Cerebellar nuclear complex (tissue), 1 donor: Measurements from ENCODE around the gene KIF26A.

Experiments
- DNase-seq, 2 experiments: peaks; one replicate each; lab custom pipeline; 2025; lab: John Stamatoyannopoulos, UW

KIF26A gene

DNA sequence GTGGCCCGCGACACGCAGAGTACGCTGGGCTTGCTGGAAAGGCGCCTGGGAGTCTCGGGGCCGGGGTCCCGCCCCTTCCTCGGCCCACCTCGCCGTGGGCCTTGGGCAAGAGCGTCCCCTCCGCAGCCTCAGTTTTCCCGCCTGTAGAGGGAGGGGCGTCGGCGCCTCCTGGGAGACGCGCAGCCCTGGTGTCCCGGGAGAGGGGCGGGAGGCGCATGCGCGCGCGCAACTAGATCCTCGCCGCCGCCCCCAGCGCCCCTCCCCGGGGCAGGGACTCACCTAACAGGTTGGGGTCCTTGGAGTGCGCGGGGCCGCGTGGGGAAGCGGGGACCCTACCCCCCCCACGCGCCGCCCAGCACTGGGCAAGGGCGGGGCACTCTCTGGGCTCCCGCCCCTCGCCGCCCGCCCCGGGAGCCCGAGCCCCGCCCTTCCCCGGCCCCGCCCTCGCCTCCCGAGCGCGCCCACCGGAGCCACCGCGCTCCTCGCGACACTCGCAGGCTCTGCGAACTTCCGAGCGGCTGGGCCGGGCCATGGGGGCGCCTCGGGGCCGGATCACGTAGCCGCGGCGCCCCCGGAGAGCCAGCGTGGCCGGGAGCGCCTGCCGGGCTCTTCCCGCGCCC is at the start of gene KIF26A:
Gene KIF26A (plus strand): TSS at position 490 of the 620 bp plus-strand sequence. CDS start 136 bp downstream, outside the sequence.
- no peak for DNase-seq

DNA sequence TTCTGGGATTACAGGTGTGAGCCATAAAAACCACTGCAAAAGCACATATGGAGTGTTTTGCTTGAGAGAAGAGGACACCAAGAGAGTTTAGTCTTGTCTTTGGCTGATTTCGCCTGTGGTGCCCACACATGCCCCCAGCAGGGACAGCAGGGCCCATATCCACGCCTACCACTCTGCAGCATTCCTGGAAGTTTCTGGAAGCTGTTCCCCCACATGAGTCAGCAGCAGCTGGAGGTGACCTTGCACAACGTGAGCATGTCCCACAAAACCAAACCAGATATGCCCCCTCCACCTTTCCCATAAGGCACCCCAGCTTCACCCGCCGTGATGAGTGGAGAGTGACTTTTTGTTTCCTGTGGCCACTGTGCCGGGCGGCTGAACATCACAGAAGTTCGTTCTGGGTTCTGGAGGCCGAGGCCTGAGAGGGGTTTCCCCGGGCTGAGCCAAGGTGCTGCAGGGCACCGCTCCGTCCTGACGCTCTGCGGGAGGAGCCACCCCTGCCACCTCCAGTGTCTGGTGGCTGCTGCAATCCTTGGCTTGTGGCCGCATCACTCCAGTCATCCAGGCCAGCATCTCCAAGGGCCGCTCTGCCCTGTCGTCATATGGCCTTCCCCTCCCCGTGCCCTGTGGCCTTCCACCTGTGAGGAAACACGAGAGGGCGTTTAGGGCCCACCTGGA is 48.2 kb upstream of the KIF26A start:
- no peak for DNase-seq

DNA sequence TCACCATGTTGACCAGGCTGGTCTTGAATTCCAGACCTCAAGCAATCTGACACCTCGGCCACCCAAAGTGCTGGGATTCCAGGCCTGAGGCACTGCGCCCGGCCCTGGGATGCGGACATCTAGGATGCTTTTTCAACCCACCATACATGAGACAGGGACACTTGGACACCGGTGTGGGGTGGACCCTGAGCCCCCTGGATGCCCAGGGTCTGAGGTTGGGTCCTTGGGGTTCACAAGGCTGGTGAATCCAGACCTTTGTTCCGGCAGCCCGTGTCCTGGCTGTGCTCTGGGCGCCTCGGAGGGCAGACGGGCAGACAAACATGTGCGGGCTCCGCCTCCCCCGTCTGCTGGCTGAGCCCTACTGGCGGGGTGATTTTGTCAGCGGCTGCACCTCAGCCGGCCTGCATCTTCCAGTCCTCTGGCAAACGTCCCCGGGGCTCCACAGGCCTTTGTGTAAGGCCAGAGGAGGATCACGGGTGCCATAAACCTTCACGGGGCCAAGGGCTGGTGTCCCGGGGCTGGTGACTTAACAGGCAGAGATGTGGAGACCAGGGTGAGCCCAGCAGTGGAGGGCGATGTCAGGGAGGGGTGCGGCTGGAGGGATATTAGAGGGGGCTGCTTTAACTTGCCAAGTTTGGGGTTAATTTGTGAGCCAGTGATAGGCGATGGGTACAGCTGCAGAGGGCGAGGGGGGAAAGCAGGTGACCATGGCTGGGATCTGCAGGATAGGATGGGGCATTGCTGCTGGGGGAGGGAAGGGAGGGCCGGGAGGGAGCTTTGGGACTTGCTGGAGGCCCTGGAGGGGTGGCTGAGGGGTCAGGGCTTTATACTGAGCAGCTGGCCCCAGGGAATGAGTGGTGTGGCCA is 47.1 kb upstream of the KIF26A start:
- no peak for DNase-seq

DNA sequence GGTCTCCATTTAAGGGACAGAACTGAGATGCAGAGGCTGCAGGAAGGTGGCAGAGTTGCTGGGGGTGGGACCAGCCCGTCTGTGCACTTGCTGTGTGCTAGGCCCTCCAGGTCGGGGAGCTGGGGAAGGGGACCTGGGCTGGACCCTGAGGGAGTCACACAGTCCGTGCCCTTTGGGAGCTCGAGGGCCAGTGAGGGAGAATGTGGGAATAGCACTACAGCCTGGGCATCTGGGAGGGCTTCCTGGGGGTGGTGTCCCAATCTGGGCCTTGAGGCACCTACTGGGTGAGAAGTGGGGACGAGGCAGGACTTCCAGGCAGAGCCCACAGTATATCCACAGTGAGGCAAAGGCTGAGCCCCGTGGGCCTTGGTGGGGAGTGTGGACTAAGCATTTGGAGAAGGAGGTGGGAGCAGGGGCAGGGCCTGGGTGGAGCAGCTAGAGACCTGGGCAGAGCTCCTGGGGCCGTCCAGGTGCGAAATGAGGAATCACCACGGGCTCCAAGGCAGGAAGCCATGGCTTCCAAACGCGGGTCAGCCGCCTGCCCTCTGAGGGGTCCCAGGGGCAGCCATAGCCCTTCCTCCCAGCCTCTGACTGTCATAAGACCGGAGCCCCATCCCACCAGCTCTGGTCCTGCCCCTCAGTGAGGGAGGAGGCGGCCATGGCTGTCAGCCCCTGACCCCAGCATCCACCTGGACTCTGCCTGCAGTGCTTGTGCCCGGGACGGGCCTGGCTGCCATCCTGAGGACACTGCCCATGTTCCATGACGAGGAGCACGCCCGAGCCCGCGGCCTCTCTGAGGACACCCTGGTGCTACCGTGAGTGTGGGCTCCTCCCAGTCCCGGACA is 46.2 kb upstream of the KIF26A start:
- no peak for DNase-seq

DNA sequence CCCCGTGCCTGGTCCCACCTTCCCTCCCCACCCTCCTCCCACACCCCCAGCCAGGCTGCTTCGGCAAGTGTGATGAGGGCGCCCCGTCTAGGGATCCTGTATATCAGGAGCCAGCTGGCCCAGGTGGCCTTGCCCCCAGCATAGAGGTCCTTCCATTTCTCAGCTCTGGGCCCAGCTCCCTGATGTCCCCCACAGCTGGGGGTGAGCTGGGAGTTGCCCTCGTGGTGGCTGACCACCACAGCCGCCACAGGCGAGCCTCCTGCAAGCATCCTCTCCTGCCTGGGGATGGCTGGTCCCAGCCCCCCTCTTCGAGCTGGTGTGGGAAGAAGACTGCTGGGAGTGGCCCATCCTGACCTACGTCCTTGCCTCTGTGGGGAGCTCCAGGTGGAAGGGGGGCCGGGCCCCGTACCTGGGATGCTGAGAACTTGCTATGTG is 45.4 kb upstream of the KIF26A start:
- DNase-seq = no peak

DNA sequence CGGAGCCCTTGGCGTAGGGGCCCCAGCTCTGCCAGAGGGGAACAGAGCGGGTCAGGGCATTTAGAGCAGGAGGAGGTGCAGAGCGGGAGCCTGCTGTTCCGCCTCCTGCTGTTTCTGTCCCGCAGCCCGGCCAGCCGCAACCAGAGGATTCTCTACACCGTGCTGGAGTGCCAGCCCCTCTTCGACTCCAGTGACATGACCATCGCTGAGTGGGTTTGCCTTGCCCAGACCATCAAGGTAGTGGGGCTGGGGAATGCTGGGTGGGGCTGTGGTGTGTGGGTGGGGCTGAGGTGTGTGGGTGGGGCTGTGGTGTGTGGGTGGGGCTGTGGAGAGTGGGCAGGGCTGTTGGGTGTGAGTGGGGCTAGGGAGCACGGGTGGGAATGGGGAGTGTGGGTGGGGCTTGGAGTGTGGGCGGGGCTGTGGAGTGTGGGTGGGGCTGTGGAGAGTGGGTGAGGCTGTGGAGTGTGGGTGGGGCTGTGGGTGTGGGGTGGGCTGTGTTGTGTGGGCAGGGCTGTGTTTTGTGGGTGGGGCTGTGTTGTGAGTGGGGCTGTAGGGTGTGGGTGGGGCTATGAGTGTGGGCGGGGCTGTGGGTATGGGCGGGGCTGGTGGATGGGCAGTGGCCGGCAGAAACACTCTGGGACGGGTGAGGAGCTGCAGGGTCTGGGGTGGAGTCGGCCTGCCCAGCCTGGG is 44.9 kb upstream of the KIF26A start:
- DNase-seq = no peak

DNA sequence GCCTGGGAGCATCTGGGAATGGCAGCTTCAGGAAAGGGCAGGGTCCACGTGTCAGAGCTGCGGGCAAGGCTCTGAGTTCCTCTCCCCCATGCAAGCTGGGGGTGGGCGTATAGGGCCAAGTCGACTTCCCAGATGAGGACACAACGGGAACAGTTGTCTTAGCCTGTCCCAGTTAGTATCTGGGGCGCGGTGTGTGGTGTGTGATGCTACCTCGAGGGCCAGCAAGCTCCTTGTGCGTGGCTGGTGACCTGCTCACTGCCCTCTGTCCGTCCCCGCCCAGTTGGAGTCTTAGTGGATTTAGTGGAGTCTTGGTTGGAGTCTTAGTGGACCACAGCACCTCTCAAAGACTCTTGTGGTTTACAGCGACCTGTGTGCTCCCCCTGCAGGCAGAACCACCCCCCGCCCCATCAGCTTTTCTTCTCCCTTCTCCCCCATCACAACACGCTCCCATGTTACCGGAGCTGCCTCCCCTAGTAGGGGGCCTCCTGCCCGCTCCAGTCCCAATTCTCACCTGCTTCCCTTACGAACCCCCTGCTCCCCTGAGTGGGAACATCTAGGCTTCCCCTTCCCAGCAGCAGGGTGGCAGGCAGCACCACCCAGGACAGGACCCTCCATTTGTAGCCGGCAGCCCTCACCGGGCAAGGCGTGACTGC is 44.2 kb upstream of the KIF26A start:
- DNase-seq = no peak

DNA sequence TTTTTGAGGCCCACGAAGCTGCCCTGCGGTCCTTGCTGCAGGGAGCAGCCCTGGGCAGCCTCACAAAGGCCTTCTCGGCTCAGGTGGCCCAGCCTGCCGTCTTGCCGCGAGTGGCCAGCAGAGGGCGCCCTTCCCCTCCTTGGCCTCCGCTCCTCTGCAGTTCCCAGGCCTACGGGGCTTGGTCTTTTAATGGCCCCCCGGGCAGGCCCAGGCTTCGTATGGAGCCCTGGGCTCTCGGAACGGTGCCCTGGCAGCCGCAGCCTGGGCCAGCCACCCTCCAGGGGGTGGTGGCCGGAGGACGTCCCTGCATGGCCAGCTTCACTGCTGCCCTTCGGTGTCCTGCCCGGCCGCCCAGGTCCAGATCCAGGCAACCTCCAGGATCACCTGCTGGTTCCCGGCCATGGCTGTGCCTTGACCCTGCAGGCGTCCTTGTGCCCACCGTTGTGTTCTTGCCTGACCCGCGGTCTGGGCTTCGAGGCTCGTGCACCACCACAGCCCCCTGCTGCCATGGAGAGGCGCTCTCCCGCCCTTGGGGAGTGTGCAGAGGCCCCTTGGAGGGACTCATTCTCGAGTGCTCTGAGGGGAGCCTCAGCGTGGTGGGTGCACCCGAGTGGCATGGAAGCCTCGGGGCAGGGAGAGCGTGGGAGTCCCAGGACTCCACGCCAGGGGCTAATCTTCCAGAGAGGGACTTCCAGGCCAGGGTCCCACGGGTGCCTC is 43.5 kb upstream of the KIF26A start:
- DNase-seq = no peak

DNA sequence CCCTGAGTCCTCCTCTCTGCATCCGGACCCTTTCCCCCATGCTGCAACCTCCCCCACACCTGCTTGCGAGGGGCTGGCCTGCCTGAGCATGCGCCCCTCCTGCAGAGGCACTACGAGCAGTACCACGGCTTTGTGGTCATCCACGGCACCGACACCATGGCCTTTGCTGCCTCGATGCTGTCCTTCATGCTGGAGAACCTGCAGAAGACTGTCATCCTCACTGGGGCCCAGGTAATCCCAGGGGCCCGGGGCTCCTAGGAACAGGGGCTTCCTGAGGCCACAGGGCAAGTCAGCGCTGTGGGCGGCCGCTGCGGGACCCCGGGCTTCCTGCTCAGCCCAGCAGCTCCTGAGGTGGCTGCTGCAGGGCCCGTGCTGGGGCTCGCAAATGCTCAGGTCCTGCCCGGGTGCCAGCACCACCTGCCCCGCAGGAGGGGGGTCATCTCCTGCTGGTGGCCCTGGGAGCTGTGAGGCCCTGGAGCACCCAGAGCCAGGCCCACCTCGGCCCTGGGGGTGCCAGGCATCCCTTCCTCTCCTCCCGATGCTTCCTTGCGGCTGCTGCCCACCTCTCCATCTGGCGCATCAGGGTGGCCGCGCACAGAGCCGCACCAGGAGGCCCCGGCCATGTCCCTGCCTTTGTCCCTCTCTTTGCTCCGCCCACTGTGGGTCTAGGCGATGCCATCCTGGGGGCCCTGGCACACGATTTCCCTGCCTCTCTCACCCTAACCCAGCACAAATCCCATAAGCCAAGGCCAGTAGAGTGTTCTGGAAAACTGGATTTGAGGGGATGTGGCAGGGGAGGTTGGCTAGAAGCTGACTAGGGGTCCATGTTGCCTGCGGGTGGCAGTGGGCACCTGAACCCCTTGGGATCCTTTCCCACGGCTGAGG is 42.7 kb upstream of the KIF26A start:
- DNase-seq = no peak

DNA sequence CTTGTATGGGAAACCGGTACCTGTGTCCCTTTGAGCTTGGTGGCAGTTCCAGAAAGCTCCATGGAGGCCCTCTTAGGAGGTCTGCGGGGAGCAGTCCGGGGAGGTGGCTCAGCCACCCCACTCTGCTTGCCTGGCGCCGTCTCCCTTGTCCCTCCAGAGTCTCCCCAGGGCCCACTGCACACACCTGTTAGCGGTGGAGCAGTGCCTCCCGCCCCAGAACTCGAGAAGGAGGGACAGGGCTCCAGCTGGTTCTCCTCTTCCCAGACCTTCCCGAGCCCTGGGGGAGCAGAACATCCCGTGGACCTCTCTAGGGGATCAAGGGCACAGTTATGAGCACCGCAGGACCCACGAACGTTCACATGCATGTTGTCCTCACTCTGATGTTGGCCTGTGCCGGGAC is 42.1 kb upstream of the KIF26A start:
- DNase-seq = no peak

DNA sequence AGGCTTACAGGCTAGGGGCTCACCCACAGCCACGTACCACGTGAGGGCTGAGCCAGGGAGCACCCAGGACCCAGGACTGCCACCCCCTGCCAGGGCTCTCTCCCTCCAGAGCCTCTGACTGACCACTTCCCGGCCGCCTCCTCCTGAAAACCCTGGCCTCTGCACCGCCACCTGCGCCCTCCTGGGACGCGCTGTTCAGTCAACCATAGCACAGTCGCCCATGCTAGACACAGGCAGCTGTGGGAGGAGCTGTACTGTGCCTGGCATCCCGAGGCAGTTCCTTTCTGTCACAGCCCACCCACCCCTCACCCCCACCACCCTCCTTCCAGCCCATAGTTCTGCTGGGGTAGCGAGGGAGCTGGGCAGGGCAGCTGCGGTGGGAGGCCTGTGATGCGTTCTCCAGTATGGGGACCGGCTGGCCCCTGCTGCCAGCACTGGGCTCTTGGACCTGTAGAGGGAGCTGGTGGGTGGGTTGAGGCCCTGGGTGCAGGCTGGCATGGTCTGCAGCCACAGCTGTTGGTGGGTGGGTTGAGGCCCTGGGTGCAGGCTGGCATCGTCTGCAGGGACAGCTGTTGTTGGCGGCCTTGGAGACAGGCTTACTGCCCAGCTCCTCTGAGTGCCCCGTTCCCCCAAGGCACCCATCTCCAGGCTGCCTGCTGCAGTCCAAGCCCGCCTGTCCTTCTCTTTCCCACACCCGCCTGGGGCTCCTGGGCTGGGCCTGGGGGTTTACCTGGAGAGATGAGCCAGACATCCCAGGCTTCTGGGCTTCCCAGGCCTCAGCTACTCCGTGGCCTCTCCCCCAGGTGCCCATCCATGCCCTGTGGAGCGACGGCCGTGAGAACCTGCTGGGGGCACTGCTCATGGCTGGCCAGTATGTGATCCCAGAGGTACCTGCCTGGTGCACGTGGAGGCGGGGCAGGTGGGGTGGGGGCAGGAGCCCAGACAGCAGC is 41.4 kb upstream of the KIF26A start:
- DNase-seq = no peak

DNA sequence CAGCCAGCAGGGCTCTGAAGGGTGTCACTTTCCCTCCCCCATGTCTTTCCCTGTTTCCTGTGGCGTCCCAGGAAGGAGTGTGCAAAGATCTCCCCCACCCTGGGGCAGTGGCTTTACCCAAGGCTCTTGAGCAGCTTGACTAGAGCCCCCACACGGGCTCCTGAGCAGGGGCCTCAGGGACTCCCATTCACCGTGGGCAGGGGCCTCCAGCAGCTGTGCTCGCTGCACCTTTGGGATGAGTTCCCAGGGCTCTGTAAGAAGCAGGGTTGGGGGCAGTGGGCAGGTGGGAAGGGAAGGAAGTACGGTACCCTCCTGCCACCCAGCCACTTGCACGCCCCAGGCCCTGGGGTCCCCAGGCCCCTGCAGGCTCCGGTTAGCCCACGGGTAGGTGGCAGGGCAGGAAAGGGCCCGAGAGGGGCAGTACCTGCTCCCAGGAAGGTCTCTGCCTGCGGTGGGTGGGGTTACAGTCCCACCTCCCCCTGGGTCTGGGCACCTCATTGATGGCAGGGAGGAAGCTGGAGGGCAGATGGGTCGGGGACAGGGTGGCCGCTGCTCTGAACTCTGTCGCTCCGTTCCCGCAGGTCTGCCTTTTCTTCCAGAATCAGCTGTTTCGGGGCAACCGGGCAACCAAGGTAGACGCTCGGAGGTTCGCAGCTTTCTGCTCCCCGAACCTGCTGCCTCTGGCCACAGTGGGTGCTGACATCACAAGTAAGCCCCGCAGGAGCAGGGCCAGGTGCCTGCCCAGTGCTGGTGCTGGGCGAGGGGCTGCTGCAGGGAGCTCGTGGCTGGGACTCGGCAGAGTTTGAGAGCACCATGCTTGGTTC is 39.9 kb upstream of the KIF26A start:
- no peak for DNase-seq

DNA sequence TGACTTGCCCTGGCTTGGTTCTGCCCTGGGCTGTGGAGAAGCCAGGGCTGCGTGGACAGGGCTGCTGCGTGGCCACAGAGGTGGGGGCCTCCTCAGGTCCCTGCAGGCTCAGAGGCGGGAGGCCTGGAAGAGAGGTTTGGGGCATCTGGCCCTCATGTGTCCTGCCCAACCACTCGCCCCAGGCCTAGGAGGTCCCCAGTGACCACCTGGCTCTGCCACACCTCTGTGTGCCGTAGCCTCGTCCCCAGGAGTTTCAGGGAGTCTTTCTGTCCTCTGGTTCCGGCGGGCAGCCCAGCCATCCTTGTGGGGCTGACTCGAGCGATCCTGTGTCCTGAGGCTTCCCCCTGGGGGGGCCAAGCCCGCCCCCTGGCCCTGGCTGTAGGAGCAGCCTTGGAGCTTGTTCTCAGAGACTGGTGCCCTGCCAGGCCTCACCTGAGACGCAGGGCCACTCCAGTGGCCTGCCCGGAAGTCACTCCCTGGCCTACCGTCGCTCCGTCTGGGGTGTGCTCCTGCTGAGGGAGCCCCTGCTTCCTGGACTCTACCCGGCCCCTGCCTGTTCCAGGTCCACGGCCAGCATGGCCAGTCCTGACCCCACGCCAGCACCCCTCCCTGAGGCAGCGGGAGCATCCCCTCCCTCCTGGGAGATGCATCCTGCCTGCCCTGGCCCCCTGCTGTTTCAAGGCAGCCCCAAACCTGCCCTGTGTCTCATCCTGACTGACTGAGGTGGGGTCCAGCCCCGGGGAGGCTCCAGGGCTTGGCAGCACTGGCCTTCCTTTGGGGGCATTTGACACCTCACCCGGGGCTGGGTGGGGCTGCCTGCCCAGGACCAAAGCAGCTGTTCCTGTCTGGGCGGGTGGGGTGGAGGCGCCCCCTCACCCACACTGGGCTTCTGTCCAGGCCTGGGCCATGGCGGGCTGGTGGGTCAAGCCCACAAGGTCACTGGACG is 39.0 kb upstream of the KIF26A start:
- no peak for DNase-seq

DNA sequence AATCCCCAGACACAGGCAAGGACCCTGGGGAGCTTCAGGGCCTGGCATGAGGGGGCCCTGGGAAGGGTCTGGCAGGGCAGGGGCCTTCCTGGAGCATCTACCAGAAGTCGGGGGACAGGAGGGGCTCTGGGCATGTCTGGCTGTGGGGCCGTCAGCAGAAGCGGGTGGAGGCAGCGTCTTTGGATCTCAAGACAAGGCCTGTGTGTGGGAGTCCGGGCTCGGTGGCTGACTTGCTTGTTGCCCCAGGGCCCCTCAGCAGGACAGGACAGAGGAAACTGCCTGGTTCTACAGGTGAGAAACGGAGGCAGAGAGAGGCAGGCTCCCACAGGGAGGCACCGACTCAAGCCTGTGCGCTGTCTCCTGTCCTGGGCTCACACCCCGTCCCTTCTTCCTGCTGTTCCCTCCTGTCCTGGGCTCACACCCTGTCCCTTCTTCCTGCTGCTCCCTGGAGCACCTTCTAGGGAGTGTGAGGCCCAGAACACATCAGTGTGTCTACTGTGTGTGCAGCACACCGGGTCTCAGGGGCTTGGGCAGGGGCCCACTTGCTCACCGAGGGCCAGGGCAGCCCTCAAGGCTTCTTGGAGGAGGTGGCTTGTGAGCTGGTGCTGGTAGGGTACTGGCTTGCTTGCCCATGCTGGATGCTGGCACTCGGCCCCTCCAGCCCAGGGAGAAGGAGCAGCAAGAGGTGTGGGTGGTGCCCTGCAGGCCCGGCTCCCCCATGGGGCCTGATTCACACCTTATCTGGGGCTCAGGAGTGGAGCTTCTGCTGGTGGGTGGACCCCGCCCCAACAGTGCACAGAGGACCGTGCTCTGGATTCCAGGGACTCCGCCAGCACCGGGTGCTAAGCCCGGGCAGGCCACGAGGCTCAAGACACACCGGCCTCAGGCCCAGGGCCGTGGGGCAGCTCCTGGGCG is 38.0 kb upstream of the KIF26A start:
- no peak for DNase-seq

DNA sequence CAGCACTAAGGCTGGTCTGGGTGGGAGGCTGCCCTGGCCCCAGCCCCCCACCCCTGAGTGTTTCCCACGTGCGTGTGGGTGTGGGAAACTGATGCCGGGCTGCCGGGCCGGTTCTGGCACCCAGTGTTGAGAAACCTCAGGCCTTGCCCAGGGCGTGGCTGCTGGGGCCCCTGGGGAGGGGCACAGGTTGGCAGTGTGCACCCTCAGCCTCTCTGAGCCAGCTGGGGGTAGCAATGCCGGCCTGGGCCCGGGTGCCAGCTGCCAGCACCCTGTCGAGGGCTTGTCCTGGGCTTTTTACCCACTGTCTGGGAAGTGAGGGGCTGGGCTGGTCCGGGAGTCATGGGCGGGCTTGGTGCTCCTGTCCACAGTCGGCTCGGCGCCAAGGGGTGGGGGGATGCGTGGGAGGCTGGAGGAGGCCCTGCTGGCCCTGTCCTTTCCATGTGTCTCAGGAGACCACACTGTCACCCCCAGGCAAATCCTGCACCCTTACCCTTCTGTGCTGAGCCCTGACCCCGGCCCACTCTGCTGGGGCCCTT is 37.2 kb upstream of the KIF26A start:
- no peak for DNase-seq
